GM18858 (cell line): Measurements from ENCODE around the gene SOD1.
"Not testable (repeated sequence)": the region's sequence is repeated elsewhere in the genome, so short reads cannot be mapped to it uniquely, and the experiment has no call there.

Experiments
- ATAC-seq: cut with Tn5 transposase; IDR thresholded peaks from one replicate; pipeline ENCODE4 v1.9.1; 2021; ENCODE audit not compliant: unreplicated experiment

Gene SOD1

GRCh38 chr21:31659536-31660258 is at the start of gene SOD1:
Gene SOD1 (plus strand): TSS chr21:31659693. CDS start chr21:31659770, 77 bp downstream.
- ATAC-seq, result peak; percentile 90

- no peak for ATAC-seq
Observed at GRCh38 chr21:31611445-31611844, 48.0 kb upstream of the SOD1 start.

- no peak for ATAC-seq
Observed at GRCh38 chr21:31612894-31613785, 46.4 kb upstream of the SOD1 start.

- no peak for ATAC-seq
Observed at GRCh38 chr21:31614705-31615104, 44.8 kb upstream of the SOD1 start.

- ATAC-seq, result no peak
Observed at GRCh38 chr21:31616216-31616615, 43.3 kb upstream of the SOD1 start.

- no peak for ATAC-seq
Observed at GRCh38 chr21:31618696-31619430, 40.6 kb upstream of the SOD1 start.

- ATAC-seq, result no peak
Observed at GRCh38 chr21:31622397-31622796, 37.1 kb upstream of the SOD1 start.

- no peak for ATAC-seq
Observed at GRCh38 chr21:31623664-31624063, 35.8 kb upstream of the SOD1 start.

- no peak for ATAC-seq
Observed at GRCh38 chr21:31624181-31624580, 35.3 kb upstream of the SOD1 start.

GRCh38 chr21:31624961-31625491 is 34.5 kb upstream of the SOD1 start:
- no peak for ATAC-seq

GRCh38 chr21:31629972-31630711 is 29.4 kb upstream of the SOD1 start:
- no peak for ATAC-seq

- not testable (repeated sequence) for ATAC-seq
Observed at GRCh38 chr21:31631881-31632280, 27.6 kb upstream of the SOD1 start.

- no peak for ATAC-seq
Observed at GRCh38 chr21:31634993-31635392, 24.5 kb upstream of the SOD1 start.

- no peak for ATAC-seq
Observed at GRCh38 chr21:31636874-31637273, 22.6 kb upstream of the SOD1 start.

GRCh38 chr21:31641416-31641922 is 18.0 kb upstream of the SOD1 start:
- no peak for ATAC-seq

GRCh38 chr21:31644643-31645042 is 14.8 kb upstream of the SOD1 start:
- ATAC-seq, result no peak

GRCh38 chr21:31647650-31648049 is 11.8 kb upstream of the SOD1 start:
- peak; percentile 68 for ATAC-seq

- ATAC-seq, result no peak
Observed at GRCh38 chr21:31650930-31651329, 8.6 kb upstream of the SOD1 start.

- not testable (repeated sequence) for ATAC-seq
Observed at GRCh38 chr21:31651491-31651890, 8.0 kb upstream of the SOD1 start.

- ATAC-seq, result no peak
Observed at GRCh38 chr21:31654340-31654739, 5.2 kb upstream of the SOD1 start.
